GM19351 (cell line): ENCODE results near the gene MOB4.
"Not testable (repeated sequence)": the region's sequence is repeated elsewhere in the genome, so short reads cannot be mapped to it uniquely, and the experiment has no call there.

Source experiments
- ATAC-seq: cut with Tn5 transposase; IDR thresholded peaks from one replicate; pipeline ENCODE4 v1.9.1; 2021; ENCODE audit warnings: mild to moderate bottlenecking, moderate library complexity; ENCODE audit not compliant: unreplicated experiment

MOB4 gene

DNA sequence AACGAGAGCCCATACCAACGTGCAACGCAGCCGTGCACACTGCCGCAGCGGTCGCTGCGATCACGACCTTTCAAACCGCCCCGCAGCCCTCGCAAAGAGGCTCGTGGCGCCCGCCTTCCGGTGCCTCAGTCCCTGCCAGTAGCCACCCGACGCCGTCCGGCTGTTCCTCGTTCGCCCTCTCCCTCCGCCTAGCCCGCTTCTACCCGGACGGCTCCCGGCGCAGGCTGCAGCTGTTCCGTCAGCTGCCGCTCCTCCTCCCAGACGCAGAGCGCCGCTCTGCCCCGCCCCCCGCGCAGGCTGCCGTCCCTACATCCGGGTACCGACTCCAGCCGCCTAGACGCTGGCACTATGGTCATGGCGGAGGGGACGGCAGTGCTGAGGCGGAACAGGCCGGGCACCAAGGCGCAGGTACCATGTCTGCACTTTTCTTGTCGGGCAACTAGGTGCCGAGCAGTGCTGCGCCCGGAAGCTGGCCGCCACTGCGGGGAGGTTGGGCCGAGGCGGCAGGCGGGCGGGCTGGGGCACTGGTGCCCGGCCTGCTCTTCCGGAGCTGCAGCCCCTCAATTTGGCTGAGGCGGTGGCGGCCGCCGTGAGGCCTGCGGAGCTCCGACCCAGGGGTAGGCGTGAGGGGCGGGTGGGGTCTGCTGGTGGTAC is at the start of gene MOB4:
MOB4 (plus strand) TSS at position 328 of the 654 bp plus-strand sequence; CDS start at position 349, 21 bp downstream.
- ATAC-seq, result peak; percentile 90

DNA sequence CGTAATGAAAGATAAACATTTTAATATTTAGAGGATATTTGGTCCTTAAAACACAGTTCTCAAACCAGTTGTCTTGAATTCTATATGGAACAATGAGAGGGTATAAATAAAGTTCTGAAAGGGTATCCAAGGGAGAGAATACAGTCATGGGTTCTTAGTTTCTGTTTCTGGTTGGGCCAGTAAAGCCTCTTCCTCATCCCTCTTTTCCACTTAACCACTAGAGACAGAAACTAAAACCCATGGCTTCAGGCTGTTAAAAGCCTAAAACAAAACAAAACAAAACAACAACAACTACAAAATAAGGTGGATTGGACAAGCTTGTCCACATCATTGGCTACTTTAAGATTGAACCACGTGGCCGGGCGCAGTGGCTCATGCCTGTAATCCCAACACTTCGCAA is 43.7 kb upstream of the MOB4 start:
- no peak for ATAC-seq

DNA sequence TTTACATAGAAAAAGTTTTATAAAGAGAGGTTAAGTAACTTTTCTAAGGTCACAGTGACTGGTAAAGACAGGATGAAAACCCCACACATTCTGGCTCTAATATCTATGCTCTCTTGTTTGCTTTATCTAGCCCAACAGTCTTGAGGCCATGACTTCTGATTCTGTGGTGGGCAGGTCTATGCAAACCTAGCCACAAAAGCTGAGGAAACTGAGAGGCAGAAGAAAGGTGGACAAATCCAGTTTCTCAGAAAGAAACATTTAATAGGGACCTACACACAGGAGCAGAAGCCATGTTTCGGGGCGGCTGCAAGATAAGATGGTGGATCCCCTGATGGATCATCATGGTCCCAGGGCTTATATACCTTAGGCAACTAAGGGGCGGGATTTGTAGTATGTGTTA is 38.1 kb upstream of the MOB4 start:
- ATAC-seq, result no peak

DNA sequence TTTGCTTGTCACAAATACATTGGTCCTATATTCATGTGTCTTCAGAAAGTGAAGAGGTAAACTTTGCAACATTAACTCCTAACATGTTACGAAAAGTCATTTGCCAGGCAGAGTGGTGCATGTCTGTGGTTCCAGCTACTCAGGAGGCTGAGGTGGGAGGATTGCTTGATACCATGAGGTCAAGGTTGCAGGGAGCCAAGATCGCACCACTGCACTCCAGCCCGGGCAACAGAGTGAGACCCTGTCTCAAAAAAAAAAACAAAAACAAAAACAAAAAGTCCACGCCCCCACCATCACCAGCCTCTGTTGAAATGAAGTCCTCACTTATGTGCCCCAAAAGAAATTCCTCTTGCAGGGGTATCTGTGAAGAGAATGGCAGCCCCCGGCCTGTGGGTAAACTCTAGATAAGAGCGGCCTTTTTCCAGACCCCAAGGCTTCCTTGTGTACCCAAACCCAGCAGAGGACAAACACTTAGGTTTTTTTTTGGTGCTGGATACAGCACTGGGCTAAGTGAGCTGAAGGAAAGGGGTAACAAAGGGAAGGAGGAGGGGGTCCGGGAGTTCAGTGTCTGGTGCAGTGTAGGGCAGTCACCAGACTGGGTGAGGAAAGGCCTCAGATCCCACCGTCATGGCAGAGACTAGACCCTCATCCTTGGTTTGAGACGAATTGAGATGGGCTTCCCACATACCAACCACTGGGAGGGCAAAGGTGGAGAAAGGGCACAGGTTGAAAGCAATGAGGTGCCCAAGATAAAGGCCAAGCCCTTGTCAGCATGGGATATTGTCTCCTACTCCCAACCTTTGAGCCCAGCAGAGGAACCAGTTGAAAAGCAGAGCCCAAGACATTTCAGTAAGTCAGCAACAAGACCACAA is 35.5 kb upstream of the MOB4 start:
- no peak for ATAC-seq

DNA sequence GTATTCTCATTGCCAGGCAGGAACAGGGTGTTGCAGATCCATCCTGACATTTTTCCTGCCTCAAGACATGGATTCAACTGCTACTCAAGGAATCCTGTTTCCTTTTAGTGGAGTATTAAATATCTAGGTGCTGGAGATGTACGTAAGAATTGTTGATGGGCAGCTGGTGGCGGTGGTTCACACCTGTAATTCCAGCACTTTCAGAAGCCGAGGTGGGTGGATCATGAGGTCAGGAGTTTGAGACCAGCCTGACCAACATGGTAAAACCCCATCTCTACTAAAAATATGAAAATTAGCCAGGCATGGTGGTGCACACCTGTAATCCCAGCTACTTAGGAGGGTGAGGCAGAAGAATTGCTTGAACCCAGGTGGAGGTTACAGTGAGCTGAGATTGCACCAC is 31.6 kb upstream of the MOB4 start:
- not testable (repeated sequence) for ATAC-seq

DNA sequence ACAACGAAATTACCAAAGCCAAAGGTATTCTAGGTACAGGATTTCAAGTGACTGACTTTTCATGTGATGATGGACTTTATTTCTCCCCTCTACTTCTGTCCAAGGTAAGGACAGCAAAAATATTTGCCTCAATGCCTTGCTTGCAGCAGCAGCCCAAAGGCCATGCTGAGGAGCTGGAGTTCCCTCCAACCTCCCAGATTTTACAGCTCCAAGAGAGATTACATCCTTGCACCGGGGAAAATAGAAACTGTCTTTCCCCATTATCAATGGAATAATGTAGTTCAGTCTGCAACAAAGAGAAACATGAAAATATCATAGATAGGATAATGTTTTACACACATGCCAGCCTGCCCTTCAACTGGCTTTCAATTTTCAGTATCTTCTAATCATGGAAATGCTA is 29.7 kb upstream of the MOB4 start:
- ATAC-seq, result no peak

DNA sequence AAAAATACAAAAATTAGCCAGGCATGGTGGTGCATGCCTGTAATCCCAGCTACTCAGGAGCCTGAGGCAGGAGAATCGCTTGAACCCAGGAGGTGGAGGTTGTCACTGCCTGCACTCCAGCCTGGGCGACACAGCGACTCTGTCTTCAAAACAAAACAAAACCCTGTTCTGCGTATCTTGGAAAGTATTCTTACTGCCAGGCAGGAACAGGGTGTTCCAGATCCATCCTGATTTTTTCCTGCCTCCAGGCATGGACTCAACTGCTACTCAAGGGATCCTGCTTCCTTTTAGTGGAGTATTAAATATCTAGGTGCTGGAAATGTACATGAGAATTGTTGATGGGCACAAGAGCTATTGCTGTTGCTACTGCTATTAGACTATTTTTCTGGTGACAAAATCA is 28.5 kb upstream of the MOB4 start:
- no peak for ATAC-seq

DNA sequence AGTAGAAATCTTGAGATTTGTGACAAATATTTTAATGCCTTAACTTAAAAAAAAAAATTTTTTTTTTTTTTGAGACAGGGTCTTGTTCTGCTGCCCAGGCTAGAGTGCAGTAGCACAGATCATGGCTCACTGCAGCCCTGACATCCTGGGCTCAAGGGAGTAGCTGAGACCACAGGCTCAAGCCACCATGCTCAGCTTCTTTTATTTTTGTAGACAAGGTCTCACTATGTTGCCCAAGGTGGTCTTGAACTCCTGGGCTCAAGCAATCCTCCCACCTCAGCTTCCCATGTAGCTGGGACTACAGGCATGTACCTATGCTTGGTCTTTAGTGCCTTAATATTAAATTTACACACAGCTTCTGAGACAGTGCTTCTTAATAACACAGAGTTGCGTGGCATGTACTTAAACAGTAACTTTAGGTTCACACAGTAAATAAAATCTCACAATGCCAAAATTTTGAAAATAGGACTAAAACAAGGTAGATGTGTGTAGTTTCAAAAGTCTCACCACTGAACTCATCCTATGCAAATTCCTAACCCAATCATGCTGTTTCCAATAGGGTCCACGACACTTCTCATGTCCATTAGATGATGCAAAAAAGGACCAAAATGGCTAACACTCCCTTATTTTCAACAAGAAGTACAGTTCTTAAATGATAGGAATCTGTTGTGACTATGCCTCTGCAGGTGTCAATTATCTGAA is 20.3 kb upstream of the MOB4 start:
- ATAC-seq, result no peak

DNA sequence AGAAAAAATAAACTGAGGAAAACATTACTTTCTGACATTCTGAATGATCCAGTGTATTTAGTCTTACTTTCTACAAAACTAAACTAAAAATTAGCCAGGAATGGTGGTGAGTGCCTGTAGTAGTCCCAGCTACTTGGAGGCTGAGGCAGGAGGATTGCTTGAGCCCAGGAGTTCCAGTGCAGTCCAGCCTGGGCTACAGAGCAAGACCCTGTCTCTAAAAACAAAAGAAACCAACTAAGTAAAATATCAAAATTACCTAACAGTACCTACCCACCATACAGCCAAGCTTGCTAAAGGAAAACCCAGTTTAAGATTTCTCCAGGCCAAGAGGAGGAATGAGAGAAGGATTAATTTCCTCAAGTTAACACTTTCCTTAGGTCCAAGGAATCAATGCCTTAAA is 19.2 kb upstream of the MOB4 start:
- ATAC-seq, result no peak

DNA sequence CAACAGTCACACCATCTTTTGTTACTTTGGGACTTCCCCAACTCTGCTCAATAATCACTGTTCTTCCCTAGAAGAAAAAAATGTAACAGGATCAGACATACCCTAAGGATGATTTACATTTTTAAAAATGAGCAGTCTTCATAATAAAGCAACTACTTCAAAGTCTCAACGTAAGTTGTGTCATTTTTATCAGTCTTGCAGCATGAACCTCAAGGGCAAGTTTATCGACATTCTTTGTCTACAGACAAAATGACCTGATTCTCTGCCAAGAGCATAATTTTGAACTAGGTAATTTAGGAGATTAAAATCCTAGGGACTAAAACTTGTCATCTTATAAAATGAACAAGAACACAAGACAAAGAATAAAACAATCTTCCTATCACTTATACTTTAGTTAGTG is 18.5 kb upstream of the MOB4 start:
- ATAC-seq, result no peak

DNA sequence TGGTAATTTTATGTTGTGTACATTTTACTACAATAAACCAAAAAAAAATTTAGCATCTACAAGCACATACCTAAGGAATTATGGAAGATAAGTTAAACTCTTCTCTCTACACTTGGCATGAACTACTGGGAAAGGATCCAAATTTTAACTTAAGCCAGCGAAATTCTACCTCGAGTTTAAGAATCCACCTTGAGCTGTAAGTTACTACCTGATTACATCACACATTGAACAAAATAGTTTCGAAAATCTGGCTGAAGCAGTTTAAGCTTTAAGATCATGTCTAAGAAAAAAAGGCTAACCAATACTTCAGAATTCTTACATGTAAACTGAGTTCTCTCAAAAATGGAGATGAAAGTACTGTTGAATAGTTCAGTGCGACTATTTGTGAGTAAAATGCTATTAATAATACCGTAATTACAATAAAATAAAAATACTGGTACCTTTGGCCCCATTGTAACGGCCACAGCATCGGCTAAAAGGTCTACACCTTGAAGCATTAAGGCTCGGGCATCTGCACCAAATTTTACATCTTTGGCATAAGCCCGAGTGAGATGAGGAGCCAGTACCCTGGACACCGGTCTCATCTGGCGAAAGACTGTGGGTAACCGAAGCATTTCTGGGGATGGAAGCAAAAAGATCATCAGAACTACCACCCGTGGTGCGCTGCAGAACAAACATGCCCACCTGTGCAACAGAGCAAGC is 17.5 kb upstream of the MOB4 start:
- ATAC-seq, result no peak

DNA sequence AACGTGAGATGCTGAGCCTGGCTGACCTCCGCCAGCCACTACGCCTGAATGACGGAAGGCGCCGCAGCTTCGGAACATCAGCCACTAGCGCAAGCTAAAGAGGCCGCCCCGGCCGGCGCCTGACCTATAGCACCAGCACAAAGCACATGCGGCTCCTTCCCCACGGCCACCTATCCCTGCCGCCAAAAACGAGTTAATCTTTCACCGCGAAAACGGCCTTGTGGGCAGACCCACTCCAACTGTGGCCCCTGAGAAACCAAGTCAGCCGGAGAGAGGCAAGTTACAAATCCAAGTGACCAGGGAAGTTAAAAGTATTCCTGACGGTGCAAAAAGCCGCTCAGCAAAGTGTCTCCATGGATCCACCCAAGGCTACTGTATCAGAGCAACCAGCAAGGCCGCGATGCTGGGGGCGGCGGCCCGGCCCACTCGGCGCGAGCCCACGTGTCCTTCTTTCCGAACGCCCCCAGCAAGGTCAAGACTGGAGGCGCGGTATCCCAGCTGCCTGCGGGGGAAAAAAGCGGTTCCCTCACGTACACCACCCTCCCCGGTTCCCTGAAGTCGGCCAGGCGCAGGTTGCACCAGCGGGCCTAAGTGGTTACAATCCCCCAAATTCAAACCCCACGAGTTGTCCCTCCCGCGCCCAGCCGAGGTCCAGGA is 16.8 kb upstream of the MOB4 start:
- peak; percentile 18 for ATAC-seq

DNA sequence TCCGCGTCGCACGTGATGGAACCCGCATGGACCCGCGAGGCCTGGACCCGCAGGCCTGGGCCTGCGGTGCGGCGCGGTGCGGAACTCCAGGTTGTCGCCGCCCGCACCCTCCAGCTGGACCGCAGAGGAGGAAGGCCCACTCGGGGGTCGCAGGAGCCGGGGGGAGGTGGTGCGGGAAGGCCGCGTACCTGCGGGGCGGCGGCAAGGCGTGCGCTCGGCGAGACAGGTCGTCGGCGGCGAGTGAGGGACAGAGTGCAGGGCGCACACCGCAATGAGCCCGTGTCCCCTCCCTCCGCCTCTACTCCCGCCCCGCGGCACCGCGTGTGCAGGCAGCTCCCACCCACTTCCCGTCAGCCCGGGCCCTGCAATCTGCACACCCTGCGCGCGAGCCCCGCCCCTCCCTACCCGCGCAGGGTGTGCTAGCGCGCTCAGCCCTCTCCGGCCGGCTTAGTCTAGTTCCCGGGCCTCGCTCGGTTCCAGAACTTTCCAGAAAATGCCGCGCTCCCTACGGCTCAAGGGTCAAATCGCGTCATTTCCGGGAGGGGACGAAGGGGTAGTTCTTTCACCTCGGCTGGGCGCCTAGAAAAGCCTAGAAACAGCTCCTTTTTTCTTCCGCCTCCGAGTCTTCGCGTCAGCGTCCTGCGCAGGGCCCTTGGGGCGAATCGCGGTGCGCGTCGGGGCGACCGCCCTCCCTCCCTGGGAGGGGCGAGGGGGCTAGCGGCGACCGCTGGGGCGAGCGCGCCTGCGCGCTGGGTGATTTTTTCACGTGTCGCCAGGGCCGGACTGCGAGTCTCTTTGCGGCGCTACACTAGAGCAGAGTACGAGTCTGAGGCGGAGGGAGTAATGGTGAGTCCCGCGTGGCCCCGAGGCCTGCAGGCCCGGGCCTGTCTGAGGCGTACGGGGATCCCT is 16.0 kb upstream of the MOB4 start, which contains the start of the genes HSPD1 and HSPE1:
HSPD1 (minus strand) TSS at position 247 of the 909 bp plus-strand sequence. CDS start 992 bp downstream, outside the sequence.
HSPE1 (plus strand) TSS at position 786 of the 909 bp plus-strand sequence; CDS start at position 844, 58 bp downstream.
- ATAC-seq, result peak; percentile 75

DNA sequence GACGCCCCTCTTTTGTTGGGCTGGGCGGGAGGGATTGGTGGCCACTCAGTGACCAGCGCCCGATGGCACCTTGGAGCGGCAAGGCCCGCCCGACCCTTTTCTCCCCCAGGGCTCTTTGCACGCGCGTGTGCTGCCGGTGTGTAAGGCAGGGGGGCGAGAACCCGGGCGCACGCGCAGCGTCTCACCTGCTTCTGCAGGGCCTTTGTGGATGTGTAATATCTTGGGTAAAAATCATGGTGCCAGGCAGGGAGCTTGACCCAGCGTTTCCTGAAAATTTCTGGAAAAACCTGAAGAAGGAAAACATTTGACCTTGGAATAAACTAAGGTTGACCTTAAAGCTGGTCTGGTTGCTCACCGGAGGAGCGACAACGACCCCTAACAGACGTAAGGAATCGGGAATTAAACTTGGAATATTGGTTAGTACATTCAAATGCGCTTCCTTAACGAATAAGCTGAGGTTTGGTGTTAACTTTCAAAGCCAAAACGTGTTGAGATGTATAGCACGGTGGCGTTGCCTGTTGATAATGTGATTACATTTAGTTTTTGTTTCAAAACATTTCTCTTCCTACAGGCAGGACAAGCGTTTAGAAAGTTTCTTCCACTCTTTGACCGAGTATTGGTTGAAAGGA is 15.2 kb upstream of the MOB4 start:
- peak; percentile 6 for ATAC-seq

DNA sequence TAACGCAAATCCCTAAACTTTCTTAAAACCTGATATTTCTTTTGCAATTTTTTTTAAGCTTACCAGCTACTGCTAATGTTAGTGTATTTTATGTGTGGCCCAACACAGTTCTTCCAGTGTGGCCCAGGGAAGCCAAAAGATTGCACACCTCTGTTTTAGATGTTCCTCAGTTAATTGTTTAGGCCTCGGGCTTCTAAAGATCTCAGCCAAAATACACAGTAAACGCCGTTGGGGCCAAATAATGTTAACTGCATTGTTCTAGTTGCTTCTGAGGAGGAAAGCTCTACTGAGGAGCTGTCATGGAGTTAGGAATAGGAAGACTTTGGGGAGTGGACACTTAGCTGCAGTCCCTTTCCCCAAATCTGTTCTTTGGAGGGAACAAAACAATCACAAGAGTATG is 13.7 kb upstream of the MOB4 start:
- no peak for ATAC-seq

DNA sequence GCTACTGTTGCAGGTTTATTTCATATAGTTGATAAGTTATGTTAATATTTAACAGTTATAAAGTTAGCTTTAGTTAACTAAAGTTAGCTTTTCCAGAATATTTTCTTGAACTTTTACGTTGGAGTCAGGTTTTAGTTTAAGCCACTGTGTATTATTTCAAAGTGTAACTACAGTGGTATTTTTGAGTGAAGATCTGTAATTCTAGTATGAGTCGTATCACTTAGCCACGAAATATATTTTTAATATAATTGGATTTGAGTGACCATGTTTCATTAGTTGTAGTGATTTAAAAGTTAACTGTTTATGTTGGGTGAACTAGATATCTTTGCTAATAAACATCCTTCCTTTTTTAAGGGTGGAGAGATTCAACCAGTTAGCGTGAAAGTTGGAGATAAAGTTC is 13.2 kb upstream of the MOB4 start:
- no peak for ATAC-seq

DNA sequence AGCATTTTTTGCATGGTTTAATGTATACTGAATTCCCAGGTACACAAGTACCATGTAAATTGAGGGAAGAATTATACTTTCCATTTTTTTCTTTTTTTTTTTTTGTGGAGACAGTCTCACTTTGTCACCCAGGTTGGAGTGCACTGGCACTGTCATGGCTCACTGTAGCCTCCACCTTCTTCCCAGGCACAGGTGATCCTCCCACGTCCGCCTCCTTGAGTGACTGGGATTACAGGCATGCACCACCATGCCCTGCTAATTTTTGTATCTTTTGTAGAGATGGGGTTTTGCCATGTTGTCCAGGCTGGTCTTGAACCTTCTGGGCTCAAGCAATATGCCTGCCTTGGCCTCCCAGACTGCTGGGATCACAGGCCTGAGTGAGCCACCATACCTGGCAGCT is 11.9 kb upstream of the MOB4 start:
- no peak for ATAC-seq

DNA sequence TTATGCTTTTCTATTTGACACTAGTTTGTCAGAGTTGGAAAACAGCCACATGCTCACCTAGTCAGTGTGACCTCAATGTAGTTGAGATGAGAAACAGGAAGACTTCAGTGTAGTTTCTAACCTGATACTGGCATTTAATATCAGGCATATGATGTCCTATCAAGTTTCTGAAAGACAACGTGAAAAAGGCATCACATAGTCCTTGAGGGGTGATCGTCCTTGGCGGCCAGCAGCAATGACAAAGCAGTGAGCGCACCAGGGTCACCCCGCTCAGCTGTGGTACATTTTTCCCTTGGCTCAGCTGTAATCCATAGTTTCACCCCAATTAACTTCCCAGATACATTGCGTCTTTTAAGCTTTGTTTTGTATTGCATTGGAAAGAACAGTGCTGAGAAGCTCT is 11.4 kb upstream of the MOB4 start:
- no peak for ATAC-seq

DNA sequence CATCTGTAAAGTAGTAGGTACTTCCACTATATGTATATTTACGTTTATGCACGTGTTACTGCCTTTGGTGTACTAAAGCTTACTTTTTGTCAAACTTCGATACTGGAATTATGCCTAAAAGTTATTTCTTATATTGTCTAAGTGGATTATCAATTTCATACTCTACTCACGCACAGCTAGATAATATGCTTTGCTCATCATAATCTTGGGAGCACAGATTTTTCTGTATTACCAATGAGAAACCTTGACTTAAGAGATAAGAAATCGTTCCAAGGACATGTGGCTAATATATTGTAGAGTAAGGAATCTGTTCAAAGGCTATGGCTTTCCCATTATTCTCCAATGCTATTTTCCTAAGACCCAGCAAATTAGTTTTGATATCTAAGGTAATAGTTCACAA is 9.2 kb upstream of the MOB4 start:
- no peak for ATAC-seq
